GM20000 (cell line): ENCODE measurements around the gene HBP1.

Experiments
- DNase-seq: peaks from one replicate; pipeline ENCODE4 v3.0.0; 2012; ENCODE audit warnings: low spot score
- TF ChIP-seq, protein P1 (sequence below): IDR thresholded peaks from 2 replicates; pipeline ENCODE4 v1.5.1; 2012; ENCODE audit warnings: mild to moderate bottlenecking, control low read depth; ENCODE audit errors: extremely low read depth, missing control alignments

HBP1 gene

DNA sequence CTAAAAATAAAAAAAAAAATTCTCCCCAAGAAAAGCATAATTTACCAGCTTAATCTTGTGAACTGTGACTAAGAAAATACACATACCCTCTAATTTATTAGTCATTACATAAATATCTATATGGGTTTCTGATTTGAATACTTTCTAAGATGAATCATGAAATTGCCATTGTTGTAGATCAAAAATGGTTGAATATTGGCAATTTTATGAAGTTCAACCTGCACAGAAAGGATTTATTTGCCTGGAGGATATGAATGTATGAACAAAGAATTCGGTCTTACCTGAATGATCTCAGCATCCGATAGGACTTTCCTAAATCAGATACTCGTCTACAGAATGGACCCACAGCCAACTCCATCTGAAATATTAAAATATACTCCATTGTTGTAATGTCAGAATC is 61.5 kb downstream of the HBP1 start:
- TF ChIP-seq, protein P1, sequence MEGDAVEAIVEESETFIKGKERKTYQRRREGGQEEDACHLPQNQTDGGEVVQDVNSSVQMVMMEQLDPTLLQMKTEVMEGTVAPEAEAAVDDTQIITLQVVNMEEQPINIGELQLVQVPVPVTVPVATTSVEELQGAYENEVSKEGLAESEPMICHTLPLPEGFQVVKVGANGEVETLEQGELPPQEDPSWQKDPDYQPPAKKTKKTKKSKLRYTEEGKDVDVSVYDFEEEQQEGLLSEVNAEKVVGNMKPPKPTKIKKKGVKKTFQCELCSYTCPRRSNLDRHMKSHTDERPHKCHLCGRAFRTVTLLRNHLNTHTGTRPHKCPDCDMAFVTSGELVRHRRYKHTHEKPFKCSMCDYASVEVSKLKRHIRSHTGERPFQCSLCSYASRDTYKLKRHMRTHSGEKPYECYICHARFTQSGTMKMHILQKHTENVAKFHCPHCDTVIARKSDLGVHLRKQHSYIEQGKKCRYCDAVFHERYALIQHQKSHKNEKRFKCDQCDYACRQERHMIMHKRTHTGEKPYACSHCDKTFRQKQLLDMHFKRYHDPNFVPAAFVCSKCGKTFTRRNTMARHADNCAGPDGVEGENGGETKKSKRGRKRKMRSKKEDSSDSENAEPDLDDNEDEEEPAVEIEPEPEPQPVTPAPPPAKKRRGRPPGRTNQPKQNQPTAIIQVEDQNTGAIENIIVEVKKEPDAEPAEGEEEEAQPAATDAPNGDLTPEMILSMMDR: no peak
- DNase-seq: no peak

DNA sequence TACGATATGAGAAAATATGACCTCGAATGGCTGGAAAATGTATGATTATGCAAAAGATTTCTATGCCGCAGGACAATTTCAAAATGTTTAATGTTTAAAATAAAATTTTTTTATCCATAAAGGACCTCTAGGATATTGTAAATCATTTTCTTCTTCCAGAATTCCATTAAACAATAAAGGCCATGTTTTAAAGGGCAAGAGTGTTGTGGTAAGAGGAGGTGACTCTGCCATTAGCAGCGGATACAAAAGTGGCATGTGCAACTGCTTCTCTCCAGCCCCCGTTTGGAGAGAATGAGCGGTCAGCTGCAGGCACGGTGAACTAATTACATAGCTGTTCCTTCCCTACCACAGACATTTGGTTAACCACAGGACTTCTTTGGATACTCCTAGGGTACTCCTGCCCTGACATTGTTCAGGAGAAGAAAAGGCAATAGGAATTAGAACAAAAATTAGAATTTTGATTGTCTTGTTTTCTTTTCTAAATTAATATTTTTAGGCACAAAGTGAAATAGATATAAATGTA is 63.8 kb downstream of the HBP1 start:
- TF ChIP-seq, protein P1: no peak
- no peak for DNase-seq

DNA sequence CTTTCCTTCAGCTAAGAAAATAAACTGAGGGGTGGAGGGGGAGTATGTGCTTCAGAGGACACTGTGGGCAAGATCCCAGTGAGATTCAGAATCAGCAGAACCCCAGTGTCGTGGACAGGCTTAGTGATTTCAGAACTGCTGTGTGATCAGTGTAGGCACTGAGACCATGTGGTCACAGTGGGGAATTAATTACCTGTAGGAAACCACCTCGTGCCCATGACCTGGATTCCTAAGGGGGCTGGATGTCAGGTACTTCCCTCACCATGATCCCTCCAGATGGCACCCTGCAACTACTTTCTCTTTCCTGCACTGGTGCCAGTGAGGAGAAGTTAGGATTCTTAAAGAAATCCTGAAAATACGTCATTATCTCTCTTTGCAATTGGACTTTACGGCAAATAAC is 64.4 kb downstream of the HBP1 start:
- no peak for DNase-seq
- TF ChIP-seq, protein P1: no peak

DNA sequence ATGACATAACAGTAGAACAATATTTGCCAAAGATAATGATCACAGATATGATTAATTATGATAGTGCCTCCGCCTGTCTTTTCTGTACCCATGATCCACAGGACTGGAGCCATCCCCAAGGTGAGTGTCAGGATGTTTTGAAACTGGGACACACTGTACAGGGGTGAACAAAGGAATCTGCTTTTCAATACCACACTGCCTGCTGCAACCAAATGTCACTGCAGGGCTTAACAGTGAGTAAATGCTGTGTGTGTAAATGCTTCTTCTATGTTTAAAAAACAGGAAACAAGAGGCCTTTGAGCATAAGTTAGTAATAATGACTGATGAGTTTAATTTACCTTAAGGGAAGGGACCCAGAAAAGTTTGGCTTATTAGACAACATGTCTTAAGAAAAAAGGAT is 65.2 kb downstream of the HBP1 start:
- no peak for DNase-seq

DNA sequence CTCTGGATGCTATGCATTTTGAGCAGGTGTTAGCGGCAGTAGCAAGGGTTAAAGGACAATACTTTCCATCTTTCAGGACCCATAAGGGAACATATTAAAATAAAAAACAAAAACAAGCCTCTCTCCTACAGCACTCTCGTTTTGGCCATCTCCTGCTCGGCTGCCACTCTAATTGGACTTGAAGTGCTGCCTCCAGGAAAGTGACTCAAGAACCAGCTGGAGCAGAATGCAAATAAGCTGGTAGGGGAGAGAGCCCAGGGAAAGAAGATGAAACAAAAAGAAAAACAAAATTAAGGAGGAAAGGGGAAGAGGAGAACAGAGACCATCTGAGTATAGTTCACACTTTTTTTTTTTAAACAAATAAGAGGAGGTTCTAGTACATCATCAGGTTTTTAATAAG is 65.6 kb downstream of the HBP1 start:
- DNase-seq: no peak
- TF ChIP-seq, protein P1: no peak

More for the DNA sequence above, 65.2 kb downstream of the HBP1 start:
- TF ChIP-seq, protein P1: no peak

DNA sequence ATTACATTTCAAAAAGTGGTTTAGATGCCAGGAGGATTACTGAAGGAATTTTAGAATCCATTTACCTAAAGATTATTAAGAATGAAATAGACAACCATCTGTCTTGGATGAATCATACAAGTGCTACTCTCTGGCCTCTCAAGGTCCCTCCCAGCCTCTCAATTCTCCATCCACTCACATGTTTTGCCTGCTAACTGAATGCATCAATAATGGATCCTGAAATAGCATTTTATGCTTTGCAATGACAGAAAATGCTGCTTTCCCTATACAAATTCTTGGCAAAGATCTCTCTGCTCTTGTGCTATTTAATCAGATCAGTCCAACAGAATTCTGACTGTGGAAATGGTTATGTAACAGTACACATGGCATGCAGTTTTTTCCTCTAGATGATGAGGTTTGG is 68.1 kb downstream of the HBP1 start:
- no peak for DNase-seq
- TF ChIP-seq, protein P1: no peak

DNA sequence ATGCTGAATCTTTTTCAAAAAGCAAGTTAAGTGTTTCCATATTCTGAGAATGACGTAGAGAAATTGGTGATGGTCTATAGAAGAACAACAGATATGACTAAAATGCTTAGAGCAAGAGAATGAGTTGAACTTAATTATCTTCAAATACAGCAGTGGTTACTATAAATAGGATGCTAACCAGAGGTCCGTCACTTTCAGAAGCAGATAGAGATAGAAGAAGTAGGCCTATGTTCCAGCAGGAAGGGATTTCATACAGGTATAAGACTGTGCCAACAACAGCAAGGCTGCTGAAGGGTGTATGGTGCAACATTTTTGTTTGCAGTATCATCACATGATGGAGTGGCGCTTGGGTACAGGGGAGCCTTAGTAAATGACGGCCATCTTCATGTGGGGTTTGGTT is 68.6 kb downstream of the HBP1 start:
- DNase-seq: no peak
- TF ChIP-seq, protein P1: no peak
